Measurements from ENCODE around the gene VEGFA.

Gene VEGFA

DNA sequence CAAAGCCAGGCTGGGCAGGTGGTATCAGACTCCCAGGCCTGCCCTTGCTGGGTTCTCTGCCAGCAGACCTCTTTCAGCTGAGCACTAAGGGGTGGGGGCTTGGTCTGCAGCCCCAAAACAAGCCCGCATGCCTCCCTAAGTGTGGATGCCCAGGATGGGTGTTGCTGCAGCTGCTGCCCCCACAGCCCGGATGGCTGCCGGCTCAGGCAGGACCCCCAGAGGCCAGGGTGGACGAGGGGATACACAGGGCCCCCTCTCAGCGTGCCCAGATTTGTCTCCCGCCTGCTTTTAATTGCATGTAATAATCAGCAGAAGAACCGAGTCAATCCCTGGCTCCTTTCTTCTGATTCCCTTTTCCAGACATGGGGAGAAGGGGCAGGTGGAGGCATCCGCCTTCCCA lies 60.8 kb downstream of the VEGFA start:
- in situ Hi-C loops (cut with MboI; ENCODE audit: low pct_unique_long_range_greater_than_20kb, low sequenced_read_pairs), result no loop called here
- no peak for DNase-seq

GRCh38 chr6:43831191-43831590 lies 61.2 kb downstream of the VEGFA start:
- in situ Hi-C loops (cut with MboI; ENCODE audit: low pct_unique_long_range_greater_than_20kb, low sequenced_read_pairs), result no loop called here
- peak; percentile 20 for DNase-seq

DNA sequence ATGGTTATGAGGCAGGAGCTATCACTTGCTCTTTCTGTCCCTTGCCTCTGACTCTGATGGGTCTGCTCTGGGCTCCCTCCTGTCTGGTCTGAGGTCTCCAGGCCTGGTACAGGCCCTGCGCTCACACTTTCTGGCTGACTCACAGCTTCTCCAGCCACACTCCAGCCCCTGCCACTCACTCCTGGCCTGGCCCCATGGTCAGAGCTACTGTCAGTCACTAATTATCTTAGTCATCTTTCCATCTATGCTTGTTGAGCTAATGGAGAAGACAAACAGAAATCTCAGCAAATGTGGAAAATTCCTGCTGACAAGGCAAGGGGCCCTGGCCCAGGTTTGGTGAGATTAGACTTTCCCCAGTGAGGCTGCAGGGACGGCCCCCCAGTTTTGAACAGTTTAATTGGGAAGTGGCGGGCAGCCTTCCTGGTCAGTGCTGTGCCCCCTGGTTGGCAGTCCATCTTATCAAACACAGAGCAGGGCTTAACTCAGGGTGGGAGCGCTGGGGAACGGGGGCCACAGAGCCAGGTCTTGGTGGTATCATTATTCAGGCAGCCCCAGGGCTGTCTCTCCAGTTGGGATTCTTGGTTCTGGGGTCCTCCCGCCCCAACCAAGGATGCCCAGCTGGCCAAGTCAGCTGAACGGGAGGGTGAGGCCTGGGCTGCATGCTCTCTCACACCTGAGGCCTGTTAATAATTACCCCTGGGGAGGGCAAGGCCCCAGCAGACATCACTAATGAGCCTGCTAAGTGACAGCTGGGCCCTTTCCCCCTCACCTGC lies 63.4 kb downstream of the VEGFA start:
- in situ Hi-C loops (cut with MboI; ENCODE audit: low pct_unique_long_range_greater_than_20kb, low sequenced_read_pairs), result no loop called here
- DNase-seq, result no peak

DNA sequence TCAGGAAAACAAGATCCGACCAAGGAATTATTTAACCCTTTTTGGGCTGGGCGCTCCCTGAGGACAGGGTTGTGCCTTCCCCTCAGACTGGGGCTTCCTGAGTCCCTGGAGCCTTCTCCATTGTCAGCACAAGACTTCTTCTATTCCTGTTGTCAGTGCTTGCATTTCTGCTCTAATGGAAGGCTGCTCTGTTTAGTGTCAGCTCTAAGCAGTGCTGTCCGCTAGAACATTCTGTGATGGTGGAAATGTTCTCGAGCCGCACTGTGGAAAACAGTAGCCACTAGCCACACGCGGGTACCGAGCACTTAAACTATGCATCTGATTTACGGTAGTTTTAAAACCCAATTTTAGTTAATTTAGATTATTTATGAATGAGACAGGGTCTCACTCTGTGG lies 64.0 kb downstream of the VEGFA start:
- in situ Hi-C loops (cut with MboI; ENCODE audit: low pct_unique_long_range_greater_than_20kb, low sequenced_read_pairs), result no loop called here
- DNase-seq, result no peak

- no peak for DNase-seq
- in situ Hi-C loops (cut with MboI; ENCODE audit: low pct_unique_long_range_greater_than_20kb, low sequenced_read_pairs), result no loop called here
Measured at GRCh38 chr6:43834528-43835155, 64.6 kb downstream of the VEGFA start.

- in situ Hi-C loops (cut with MboI; ENCODE audit: low pct_unique_long_range_greater_than_20kb, low sequenced_read_pairs), result no loop called here
- DNase-seq, result no peak
Measured at GRCh38 chr6:43835872-43836419, 65.9 kb downstream of the VEGFA start.
